DMS153 treated with DMSO at 0.1 percent for 48 hours (cell line): ENCODE measurements around the gene GNAL.
"Not testable (repeated sequence)": the region's sequence is repeated elsewhere in the genome, so short reads cannot be mapped to it uniquely, and the experiment has no call there.

ENCODE experiments used
- DNase-seq: peaks from one replicate; lab custom pipeline; 2025; ENCODE audit not compliant: unreplicated experiment; lab: John Stamatoyannopoulos, UW

Gene GNAL

GRCh38 chr18:11901826-11902438 lies 212.9 kb downstream of the GNAL start:
- DNase-seq = no peak

- DNase-seq = no peak
These were observed 213.6 kb downstream of the GNAL start for GRCh38 chr18:11902522-11903292.

- DNase-seq = no peak
These were observed 216.5 kb downstream of the GNAL start for GRCh38 chr18:11905613-11906012.

GRCh38 chr18:11906176-11906575 lies 217.1 kb downstream of the GNAL start:
- no peak for DNase-seq

GRCh38 chr18:11906926-11907874 lies 218.1 kb downstream of the GNAL start:
- DNase-seq = no peak

- peak; percentile 16 for DNase-seq
These were observed 219.4 kb downstream of the GNAL start, which contains the start of gene MPPE1 for GRCh38 chr18:11908182-11909060. TSS of gene MPPE1 (minus strand) at chr18:11908317. CDS start at chr18:11897264, 11,053 bp downstream.

- DNase-seq = no peak
These were observed 220.0 kb downstream of the GNAL start for GRCh38 chr18:11909061-11909455.

GRCh38 chr18:11909591-11910026 lies 220.5 kb downstream of the GNAL start:
- DNase-seq = peak; percentile 5

- not testable (repeated sequence) for DNase-seq
These were observed 227.8 kb downstream of the GNAL start for GRCh38 chr18:11916880-11917279.

- DNase-seq = not testable (repeated sequence)
These were observed 230.5 kb downstream of the GNAL start for GRCh38 chr18:11919522-11919921.

- DNase-seq = no peak
These were observed 234.4 kb downstream of the GNAL start for GRCh38 chr18:11923450-11923849.

- DNase-seq = no peak
These were observed 236.9 kb downstream of the GNAL start for GRCh38 chr18:11925800-11926481.

GRCh38 chr18:11927497-11927896 lies 238.4 kb downstream of the GNAL start:
- DNase-seq = no peak

GRCh38 chr18:11932393-11932792 lies 243.3 kb downstream of the GNAL start:
- DNase-seq = no peak
